GM12872 (cell line): Measurements from ENCODE around the gene TPM2.

Experiments
- CTCF ChIP-seq: IDR thresholded peaks from 3 replicates; pipeline ENCODE4 v1.5.1; 2011; ENCODE audit warnings: low read depth, mild to moderate bottlenecking, low read length, moderate library complexity; ENCODE audit not compliant: insufficient read depth

The TPM2 gene

GRCh38 chr9:35700031-35700430 is 10.3 kb upstream of the TPM2 start:
- no peak for TF ChIP-seq CTCF

- no peak for TF ChIP-seq CTCF
These were observed 8.5 kb upstream of the TPM2 start for GRCh38 chr9:35698231-35698630.

GRCh38 chr9:35697486-35697885 is 7.8 kb upstream of the TPM2 start:
- TF ChIP-seq CTCF = no peak

- peak; percentile 99 for TF ChIP-seq CTCF
These were observed 6.9 kb upstream of the TPM2 start for GRCh38 chr9:35696520-35697215.

GRCh38 chr9:35695943-35696401 is 6.2 kb upstream of the TPM2 start:
- TF ChIP-seq CTCF = no peak

- TF ChIP-seq CTCF = no peak
These were observed 2.1 kb upstream of the TPM2 start for GRCh38 chr9:35691757-35692301.

- TF ChIP-seq CTCF = no peak
These were observed 1.6 kb upstream of the TPM2 start for GRCh38 chr9:35691334-35691650.
